Neural cell (in vitro differentiated cells): ENCODE measurements around the gene KIT.

Experiments
- EP300 ChIP-seq: fragments of 450-650 bp; conservative IDR thresholded peaks from 2 replicates; pipeline ENCODE4 v1.6.1; 2014; ENCODE audit warnings: antibody characterized with exemption, mild to moderate bottlenecking, moderate library complexity; ENCODE audit not compliant: poor library complexity, severe bottlenecking
- EZH2 ChIP-seq: fragments of 200-600, 300-800 bp; shearing (Covaris generic), sonication (generic); IDR thresholded peaks from 2 replicates; pipeline ENCODE4 v1.6.1; 2014; ENCODE audit warnings: antibody characterized with exemption, low read length, borderline replicate concordance, mild to moderate bottlenecking; ENCODE audit not compliant: insufficient read depth, poor library complexity, severe bottlenecking
- MXI1 ChIP-seq: fragments of 450-650 bp; conservative IDR thresholded peaks from 2 replicates; pipeline ENCODE4 v1.6.1; 2014; ENCODE audit warnings: antibody characterized with exemption, mild to moderate bottlenecking; ENCODE audit not compliant: poor library complexity, severe bottlenecking
- POLR2AphosphoS5 ChIP-seq: IDR thresholded peaks from 2 replicates; pipeline ENCODE4 v1.6.1; 2012
- RAD21 ChIP-seq: fragments of 450-650 bp; conservative IDR thresholded peaks from 2 replicates; pipeline ENCODE4 v1.6.1; 2014; ENCODE audit warnings: antibody characterized with exemption, mild to moderate bottlenecking, moderate library complexity
- SMC3 ChIP-seq: fragments of 450-650 bp; conservative IDR thresholded peaks from 2 replicates; pipeline ENCODE4 v1.6.1; 2014; ENCODE audit warnings: antibody characterized with exemption, mild to moderate bottlenecking, moderate library complexity; ENCODE audit not compliant: poor library complexity
- TAF1 ChIP-seq: IDR thresholded peaks from 2 replicates; pipeline ENCODE4 v1.6.1; 2012; ENCODE audit warnings: low read depth
- TF ChIP-seq, protein P1 (sequence below): fragments of 450-650 bp; IDR thresholded peaks from 2 replicates; pipeline ENCODE4 v1.5.1; 2014; ENCODE audit warnings: antibody characterized with exemption, mild to moderate bottlenecking, moderate library complexity; ENCODE audit not compliant: poor library complexity, severe bottlenecking
- TF ChIP-seq, protein P2 (sequence below): IDR thresholded peaks from 2 replicates; pipeline ENCODE4 v1.6.1; 2012; ENCODE audit warnings: borderline replicate concordance

DNA sequence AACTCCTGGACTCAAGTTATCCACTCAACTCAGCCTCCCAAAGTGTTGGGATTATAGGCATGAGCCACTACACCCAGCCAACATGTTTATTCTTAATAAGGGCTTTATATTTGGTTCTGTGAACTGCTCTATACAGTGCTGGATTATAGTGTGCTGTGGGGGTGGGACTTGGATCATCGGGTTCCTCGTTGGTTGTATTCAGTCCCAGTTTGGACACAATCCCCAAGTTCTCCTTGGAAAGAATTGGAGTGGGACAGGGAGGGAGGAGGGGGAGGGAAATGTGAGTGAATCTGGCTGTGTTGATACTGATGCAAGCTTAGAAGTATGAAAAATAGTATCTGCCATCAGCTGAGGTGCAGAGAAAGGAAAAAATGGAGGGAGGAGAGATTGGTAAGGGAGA, 121.3 kb downstream of the KIT start:
- no peak for TF ChIP-seq EZH2
- TF ChIP-seq, protein P1, sequence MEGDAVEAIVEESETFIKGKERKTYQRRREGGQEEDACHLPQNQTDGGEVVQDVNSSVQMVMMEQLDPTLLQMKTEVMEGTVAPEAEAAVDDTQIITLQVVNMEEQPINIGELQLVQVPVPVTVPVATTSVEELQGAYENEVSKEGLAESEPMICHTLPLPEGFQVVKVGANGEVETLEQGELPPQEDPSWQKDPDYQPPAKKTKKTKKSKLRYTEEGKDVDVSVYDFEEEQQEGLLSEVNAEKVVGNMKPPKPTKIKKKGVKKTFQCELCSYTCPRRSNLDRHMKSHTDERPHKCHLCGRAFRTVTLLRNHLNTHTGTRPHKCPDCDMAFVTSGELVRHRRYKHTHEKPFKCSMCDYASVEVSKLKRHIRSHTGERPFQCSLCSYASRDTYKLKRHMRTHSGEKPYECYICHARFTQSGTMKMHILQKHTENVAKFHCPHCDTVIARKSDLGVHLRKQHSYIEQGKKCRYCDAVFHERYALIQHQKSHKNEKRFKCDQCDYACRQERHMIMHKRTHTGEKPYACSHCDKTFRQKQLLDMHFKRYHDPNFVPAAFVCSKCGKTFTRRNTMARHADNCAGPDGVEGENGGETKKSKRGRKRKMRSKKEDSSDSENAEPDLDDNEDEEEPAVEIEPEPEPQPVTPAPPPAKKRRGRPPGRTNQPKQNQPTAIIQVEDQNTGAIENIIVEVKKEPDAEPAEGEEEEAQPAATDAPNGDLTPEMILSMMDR: no peak
- TF ChIP-seq EP300: no peak
- no peak for TF ChIP-seq POLR2AphosphoS5
- no peak for TF ChIP-seq TAF1
- TF ChIP-seq MXI1: no peak
- TF ChIP-seq RAD21: no peak
- TF ChIP-seq, protein P2, sequence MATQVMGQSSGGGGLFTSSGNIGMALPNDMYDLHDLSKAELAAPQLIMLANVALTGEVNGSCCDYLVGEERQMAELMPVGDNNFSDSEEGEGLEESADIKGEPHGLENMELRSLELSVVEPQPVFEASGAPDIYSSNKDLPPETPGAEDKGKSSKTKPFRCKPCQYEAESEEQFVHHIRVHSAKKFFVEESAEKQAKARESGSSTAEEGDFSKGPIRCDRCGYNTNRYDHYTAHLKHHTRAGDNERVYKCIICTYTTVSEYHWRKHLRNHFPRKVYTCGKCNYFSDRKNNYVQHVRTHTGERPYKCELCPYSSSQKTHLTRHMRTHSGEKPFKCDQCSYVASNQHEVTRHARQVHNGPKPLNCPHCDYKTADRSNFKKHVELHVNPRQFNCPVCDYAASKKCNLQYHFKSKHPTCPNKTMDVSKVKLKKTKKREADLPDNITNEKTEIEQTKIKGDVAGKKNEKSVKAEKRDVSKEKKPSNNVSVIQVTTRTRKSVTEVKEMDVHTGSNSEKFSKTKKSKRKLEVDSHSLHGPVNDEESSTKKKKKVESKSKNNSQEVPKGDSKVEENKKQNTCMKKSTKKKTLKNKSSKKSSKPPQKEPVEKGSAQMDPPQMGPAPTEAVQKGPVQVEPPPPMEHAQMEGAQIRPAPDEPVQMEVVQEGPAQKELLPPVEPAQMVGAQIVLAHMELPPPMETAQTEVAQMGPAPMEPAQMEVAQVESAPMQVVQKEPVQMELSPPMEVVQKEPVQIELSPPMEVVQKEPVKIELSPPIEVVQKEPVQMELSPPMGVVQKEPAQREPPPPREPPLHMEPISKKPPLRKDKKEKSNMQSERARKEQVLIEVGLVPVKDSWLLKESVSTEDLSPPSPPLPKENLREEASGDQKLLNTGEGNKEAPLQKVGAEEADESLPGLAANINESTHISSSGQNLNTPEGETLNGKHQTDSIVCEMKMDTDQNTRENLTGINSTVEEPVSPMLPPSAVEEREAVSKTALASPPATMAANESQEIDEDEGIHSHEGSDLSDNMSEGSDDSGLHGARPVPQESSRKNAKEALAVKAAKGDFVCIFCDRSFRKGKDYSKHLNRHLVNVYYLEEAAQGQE: no peak
- no peak for TF ChIP-seq SMC3
